Ascending aorta (tissue), 2 donors: ENCODE measurements around the gene FMN1. TPM values are rescaled to one million over a fixed set of nuclear protein-coding genes. Genes with fewer than 3 reads are reported as not detected.

Source experiments
- DNase-seq, 2 donors: peaks; one replicate each; pipeline ENCODE4 v3.0.0-alpha.2; 2019; ENCODE audit warnings: low spot score in 2 of 2
- H3K27ac ChIP-seq, 2 donors: fragments of 200-600 bp; sonication (generic); one replicate each; pipeline ENCODE4 v1.5.1; 2016 to 2017; ENCODE audit warnings: mild to moderate bottlenecking in 1 of 2
- H3K27me3 ChIP-seq: fragments of 200-600 bp; sonication (generic); one replicate; pipeline ENCODE4 v1.5.1; 2017
- H3K36me3 ChIP-seq, 2 donors: fragments of 200-600 bp; sonication (generic); one replicate each; pipeline ENCODE4 v1.5.1; 2016
- H3K4me1 ChIP-seq, 2 donors: fragments of 200-600 bp; sonication (generic); one replicate each; pipeline ENCODE4 v1.5.1; 2016 to 2017; ENCODE audit warnings: mild to moderate bottlenecking in 1 of 2
- H3K4me3 ChIP-seq, 2 donors: fragments of 200-600 bp; sonication (generic); one replicate each; pipeline ENCODE4 v1.5.1; 2016 to 2017; ENCODE audit warnings: mild to moderate bottlenecking in 1 of 2
- H3K9me3 ChIP-seq, 2 donors: fragments of 200-600 bp; sonication (generic); one replicate each; pipeline ENCODE4 v1.5.1; 2016
- intact Hi-C: fragments of 100-400 bp; cut with DNase I; formaldehyde crosslinking; loops from one replicate; pipeline ENCODE4 v1.15.1; 2023
- total RNA-seq: library from RNA; depleted of rRNA; stranded (reverse); fragments of >200 nt; gene quantifications from one replicate; pipeline ENCODE4 v1.1.0, GENCODE V29; 2016
- TF ChIP-seq, protein P1 (sequence below), 3 experiments: fragments of 200-600 bp in 2 of 3; fragments of 450-650 bp in 1 of 3; sonication (generic) in 2 of 3; IDR thresholded peaks; one replicate each; pipeline ENCODE4 v1.5.1; 2016 to 2019; ENCODE audit warnings: antibody characterized with exemption in 3 of 3, mild to moderate bottlenecking in 1 of 3, moderate library complexity in 1 of 3

Gene FMN1
- total RNA-seq, 1 donor from 2014 or later = 4.3 TPM

- intact Hi-C loops = no loop called here
- no peak overlapping the region for H3K27ac ChIP-seq
These were observed 178.0 kb downstream of the FMN1 start for GRCh38 chr15:33016405-33017024.

GRCh38 chr15:33014586-33014985 is 179.9 kb downstream of the FMN1 start:
- H3K9me3 ChIP-seq = no peaks in the 10 kb centered on the region
- no peaks in the 10 kb centered on the region for H3K4me1 ChIP-seq
- no peaks in the 10 kb centered on the region for H3K36me3 ChIP-seq
- H3K4me3 ChIP-seq = no peak overlapping the region
- no peak for DNase-seq
- TF ChIP-seq, protein P1, sequence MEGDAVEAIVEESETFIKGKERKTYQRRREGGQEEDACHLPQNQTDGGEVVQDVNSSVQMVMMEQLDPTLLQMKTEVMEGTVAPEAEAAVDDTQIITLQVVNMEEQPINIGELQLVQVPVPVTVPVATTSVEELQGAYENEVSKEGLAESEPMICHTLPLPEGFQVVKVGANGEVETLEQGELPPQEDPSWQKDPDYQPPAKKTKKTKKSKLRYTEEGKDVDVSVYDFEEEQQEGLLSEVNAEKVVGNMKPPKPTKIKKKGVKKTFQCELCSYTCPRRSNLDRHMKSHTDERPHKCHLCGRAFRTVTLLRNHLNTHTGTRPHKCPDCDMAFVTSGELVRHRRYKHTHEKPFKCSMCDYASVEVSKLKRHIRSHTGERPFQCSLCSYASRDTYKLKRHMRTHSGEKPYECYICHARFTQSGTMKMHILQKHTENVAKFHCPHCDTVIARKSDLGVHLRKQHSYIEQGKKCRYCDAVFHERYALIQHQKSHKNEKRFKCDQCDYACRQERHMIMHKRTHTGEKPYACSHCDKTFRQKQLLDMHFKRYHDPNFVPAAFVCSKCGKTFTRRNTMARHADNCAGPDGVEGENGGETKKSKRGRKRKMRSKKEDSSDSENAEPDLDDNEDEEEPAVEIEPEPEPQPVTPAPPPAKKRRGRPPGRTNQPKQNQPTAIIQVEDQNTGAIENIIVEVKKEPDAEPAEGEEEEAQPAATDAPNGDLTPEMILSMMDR (IDR thresholded peaks at IDR 0.05) = no peak
- no peak overlapping the region for H3K27ac ChIP-seq
- intact Hi-C loops = no loop called here
- H3K27me3 ChIP-seq = no peaks in the 10 kb centered on the region

More at GRCh38 chr15:33016405-33017024, 178.0 kb downstream of the FMN1 start:
- DNase-seq = no peak
- TF ChIP-seq, protein P1 (IDR thresholded peaks at IDR 0.05) = no peak
- H3K9me3 ChIP-seq = no peaks in the 10 kb centered on the region
- H3K27me3 ChIP-seq = no peaks in the 10 kb centered on the region
- no peaks in the 10 kb centered on the region for H3K36me3 ChIP-seq
- no peak overlapping the region for H3K4me3 ChIP-seq
- no peaks in the 10 kb centered on the region for H3K4me1 ChIP-seq

- DNase-seq = no peak
- intact Hi-C loops = no loop called here
- H3K9me3 ChIP-seq = no peaks in the 10 kb centered on the region
- H3K4me1 ChIP-seq = peaks cover 0 to under 1% of the 10 kb centered on the region in 2 donors
- no peak overlapping the region for H3K4me3 ChIP-seq
- H3K27me3 ChIP-seq = no peaks in the 10 kb centered on the region
- H3K27ac ChIP-seq = no peak overlapping the region
- TF ChIP-seq, protein P1 (IDR thresholded peaks at IDR 0.05) = no peak
- H3K36me3 ChIP-seq = no peaks in the 10 kb centered on the region
These were observed 180.6 kb downstream of the FMN1 start for GRCh38 chr15:33013827-33014445.

- Histone ChIP-seq H3K9me3 (no peaks in the 10 kb centered on the region), H3K27ac (no peak overlapping the region), H3K4me1 (peaks cover 0 to 10% of the 10 kb centered on the region in 2 donors), H3K36me3 (no peaks in the 10 kb centered on the region), H3K4me3 (no peak overlapping the region), H3K27me3 (no peaks in the 10 kb centered on the region)
- no peak for DNase-seq
- intact Hi-C loops = no loop called here
- TF ChIP-seq, protein P1 (IDR thresholded peaks at IDR 0.05) = no peak
These were observed 182.5 kb downstream of the FMN1 start for GRCh38 chr15:33011976-33012375.

GRCh38 chr15:33009603-33010002 is 184.9 kb downstream of the FMN1 start:
- Histone ChIP-seq H3K27me3 (no peaks in the 10 kb centered on the region), H3K4me3 (no peak overlapping the region), H3K9me3 (no peaks in the 10 kb centered on the region), H3K36me3 (no peaks in the 10 kb centered on the region), H3K27ac (no peak overlapping the region), H3K4me1 (peaks cover 0 to 10% of the 10 kb centered on the region in 2 donors)
- TF ChIP-seq, protein P1 (IDR thresholded peaks at IDR 0.05) = no peak
- intact Hi-C loops = no loop called here
- no peak for DNase-seq
